AG10803 (cell line): ENCODE data around the gene CDC14B.
"Not testable (repeated sequence)": the region's sequence is repeated elsewhere in the genome, so short reads cannot be mapped to it uniquely, and the experiment has no call there.

ENCODE experiments used
- DNase-seq: peaks from one replicate; pipeline ENCODE4 v3.0.0; 2010; ENCODE audit warnings: low read depth
- H3K4me3 ChIP-seq: 2 replicates; pipeline ENCODE4 v1.5.1; 2011; ENCODE audit warnings: mild to moderate bottlenecking, low read length, control low read depth
- CTCF ChIP-seq: conservative IDR thresholded peaks from 2 replicates; pipeline ENCODE4 v1.5.1; 2011; ENCODE audit warnings: mild to moderate bottlenecking, low read length, control low read depth, inconsistent platforms

The CDC14B gene

DNA sequence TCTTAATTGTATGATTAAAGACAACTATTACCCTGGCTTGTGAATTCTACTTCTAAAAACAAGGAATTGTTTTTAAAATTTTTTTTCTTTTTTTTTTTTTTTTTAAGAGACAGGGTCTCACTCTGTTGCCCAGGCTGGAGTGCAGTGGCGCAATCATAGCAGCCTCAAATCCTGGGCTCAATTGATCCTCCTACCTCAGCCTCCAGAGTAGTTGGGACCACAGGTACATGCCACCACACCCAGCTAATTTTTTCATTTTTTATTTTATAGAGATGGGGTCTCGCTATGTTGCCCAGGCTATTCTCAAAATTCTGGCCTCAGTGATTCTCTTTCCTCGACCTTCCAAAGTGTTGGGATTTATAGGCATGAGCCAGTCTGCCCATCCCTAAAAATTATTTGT is 107.4 kb downstream of the CDC14B start:
- TF ChIP-seq CTCF: no peak
- no peak for DNase-seq
- no peak overlapping the region for H3K4me3 ChIP-seq

DNA sequence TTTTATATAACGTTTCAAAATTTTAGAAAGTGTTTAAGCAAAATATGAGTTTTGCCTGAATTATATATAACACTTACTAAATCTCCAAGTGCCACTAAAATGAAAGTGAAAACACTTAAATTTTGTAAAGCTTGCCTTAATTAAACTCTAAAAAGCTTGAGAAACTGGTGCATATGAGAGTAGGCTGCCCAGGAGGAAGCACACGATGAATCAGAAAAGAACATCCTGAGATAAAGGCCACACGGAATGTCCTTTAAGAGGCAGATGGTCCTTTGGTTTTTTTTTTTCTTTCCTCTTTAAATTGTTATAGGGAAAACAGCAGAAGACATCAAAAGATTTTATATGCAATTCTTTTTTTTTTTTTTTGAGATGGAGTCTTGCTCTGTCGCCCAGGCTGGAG is 109.4 kb downstream of the CDC14B start:
- no peak for TF ChIP-seq CTCF
- peak; percentile 50 for DNase-seq
- no peak overlapping the region for H3K4me3 ChIP-seq

GRCh38 chr9:96509848-96510247 is 109.8 kb downstream of the CDC14B start:
- no peak for TF ChIP-seq CTCF
- no peak for DNase-seq
- H3K4me3 ChIP-seq: no peak overlapping the region

GRCh38 chr9:96509026-96509425 is 110.6 kb downstream of the CDC14B start:
- no peak for DNase-seq
- no peak overlapping the region for H3K4me3 ChIP-seq
- no peak for TF ChIP-seq CTCF

GRCh38 chr9:96508227-96508940 is 111.3 kb downstream of the CDC14B start:
- no peak for DNase-seq
- H3K4me3 ChIP-seq: no peak overlapping the region
- no peak for TF ChIP-seq CTCF

DNA sequence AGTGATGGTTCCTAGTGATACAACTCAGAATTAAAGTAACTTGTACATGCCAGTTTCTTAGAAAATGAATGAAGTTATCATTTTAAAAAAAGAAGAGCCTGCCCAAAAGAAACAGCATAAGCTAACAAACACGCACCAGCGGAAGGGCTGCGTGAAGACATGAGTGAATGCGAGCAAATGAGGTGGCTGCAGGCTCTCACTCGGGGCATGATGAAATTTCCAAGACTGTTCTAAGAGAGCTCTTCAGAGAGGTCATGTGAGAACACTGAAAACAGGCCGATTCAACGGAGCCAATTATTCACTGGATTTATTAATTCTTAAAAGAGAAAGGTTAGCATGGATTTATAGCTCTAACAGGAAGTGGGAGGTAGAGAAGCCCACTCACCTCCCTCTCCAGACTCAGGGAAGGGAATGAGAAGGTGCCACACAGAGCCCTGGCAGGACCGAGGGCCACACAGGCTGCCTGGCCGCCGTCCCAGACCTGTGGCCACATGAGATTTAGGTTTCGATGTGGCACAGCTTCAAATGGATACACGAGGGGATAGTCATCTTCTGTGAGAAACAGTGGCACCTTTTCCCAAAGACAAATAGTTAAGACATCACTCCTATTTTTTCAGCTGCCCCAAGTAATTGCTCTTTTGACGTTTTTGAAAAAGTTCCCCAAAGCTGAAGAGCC is 114.2 kb downstream of the CDC14B start:
- peak; percentile 48 for DNase-seq
- no peak overlapping the region for H3K4me3 ChIP-seq
- no peak for TF ChIP-seq CTCF

- TF ChIP-seq CTCF: no peak
Measured at GRCh38 chr9:96503918-96504317, 115.7 kb downstream of the CDC14B start.

DNA sequence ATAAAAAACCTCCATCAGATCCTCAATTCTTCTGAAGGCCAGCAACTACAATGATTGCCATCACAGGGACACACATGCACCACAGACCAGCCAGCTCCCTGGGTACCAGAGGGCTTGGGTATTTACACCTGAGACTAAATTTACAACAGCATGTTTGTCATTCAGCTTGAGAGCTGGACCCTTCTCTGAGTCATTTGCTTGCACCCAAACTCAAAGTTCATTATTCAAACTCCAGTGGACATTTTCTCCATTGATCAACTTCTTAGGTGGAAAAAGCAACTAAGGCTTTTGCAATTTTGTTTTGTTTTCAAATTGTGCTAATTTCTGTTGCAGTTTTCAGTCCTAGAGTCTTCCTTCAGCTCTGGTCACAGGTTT is 116.3 kb downstream of the CDC14B start:
- DNase-seq: not testable (repeated sequence)

More at GRCh38 chr9:96503918-96504317, 115.7 kb downstream of the CDC14B start:
- no peak for DNase-seq
- H3K4me3 ChIP-seq: no peak overlapping the region

More for the DNA sequence above, 116.3 kb downstream of the CDC14B start:
- H3K4me3 ChIP-seq: not testable (repeated sequence)
